HuH-7 (cell line): ENCODE data around the gene HSD3B7.
"Not testable (repeated sequence)": the region's sequence is repeated elsewhere in the genome, so short reads cannot be mapped to it uniquely, and the experiment has no call there.

Experiments used
- DNase-seq: peaks from one replicate; pipeline ENCODE4 v3.0.0; 2011; ENCODE audit warnings: low spot score

The HSD3B7 gene

DNA sequence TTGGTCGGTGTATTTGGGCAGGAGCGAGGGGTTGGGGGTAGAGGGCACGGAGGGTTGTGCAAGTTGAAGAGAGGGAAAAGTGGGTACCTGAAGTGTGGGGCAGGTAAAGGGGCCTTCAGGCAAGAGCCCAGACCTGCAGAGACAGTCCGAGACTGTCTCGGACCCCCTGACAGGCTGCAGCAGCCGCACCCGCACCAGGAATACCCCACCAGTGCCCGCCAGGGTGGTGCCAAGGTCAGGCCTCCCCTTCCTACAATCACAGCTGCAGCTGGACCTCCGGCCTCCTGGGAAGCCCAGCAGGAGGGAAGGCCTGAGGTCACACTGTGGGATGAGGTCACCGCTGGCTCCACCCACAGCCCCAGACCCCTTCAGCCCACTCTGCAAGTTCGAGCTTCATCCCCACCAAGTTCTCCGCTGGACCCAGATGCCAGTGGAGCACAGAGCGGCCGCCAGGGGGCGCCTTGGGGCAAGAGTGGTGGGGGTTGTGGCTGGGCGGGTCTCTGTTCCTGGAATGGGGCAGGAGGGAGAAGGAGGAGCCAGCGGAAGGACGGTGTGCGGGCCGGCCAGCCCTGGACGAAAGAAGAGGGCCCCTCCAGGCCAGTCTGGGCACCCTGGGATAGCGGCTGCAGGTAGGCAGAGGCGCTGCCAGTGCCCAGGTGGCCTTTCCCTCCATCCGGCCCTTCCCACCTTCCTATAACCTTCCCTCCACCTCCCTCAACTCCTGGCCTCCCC, at the start of gene HSD3B7:
Gene HSD3B7, plus strand, starts transcription at position 539 of the 732 bp plus-strand sequence. CDS start 452 bp downstream, outside the sequence.
- peak; percentile 99 for DNase-seq

GRCh38 chr16:30937692-30938091, 47.3 kb upstream of the HSD3B7 start:
- DNase-seq: no peak

GRCh38 chr16:30939571-30939970, 45.4 kb upstream of the HSD3B7 start:
- not testable (repeated sequence) for DNase-seq

- DNase-seq: peak; percentile 83
Measured at GRCh38 chr16:30941600-30942425, 43.2 kb upstream of the HSD3B7 start.

DNA sequence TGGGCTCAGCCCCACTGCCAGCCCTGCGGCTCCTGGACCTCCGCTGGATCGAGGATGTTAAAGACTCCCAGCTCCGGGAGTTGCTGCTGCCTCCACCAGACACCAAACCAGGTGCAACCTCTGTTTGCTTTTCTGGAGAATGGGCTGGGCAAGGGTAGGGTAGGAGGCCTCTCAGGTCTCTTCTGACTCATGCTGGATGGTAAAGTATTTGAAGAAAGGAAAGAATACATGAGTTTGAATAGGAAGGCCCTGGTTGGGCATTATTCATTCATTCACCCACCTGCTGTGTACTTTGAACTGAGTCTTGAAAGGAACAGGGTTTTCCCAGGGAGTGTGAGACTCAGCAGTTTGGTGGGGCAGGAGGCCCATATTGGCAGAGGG, 42.6 kb upstream of the HSD3B7 start:
- DNase-seq: no peak

DNA sequence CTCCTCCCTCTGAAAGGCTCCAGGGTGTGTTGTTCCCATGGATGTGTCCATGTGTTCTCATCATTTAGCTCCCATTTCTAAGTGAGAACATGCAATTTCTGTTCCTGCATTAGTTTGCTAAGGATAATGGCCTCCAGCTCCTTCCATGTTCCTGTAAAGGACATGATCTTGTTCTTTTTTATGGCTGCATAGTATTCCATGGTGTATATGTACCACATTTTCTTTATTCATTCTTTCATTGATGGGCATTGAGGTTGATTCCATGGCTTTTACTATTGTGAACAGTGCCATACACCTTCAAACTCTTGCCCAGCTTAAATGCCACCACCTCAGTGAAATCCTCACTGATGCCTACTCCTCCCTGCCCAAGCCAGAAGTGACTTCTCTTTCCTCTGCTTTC, 40.7 kb upstream of the HSD3B7 start:
- DNase-seq: no peak

DNA sequence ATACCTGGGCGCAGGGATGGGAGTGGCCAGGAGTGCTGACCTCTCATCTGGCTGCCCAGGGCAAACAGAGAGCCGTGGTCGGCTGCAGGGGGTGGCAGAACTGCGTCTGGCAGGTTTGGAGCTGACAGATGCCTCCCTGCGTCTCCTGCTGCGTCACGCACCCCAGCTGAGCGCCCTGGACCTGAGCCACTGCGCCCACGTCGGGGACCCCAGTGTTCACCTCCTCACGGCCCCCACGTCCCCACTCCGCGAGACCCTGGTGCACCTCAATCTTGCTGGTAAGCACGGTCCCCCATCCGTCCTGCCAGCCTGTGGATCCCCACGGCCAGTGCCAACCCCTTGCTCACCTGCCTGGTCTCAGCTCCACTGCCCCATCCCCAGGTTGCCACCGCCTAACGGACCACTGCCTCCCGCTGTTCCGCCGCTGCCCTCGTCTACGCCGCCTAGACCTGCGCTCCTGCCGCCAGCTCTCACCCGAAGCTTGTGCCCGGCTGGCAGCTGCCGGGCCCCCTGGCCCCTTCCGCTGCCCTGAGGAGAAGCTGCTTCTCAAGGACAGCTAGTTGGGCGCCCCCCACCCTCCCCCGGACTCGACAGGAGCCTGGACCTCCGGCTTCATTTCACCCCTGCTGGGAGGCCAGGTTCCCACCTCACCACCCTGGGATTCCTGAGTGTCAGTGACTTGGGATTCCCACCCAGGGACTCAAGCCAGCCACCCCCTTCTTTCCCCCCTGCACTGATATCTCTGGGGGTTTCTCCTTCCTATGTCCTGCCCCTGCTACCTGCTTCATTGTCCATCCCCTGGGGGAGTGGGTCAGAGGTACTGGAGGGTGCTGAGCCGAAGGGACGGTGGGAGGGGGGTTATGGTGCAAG, 38.1 kb upstream of the HSD3B7 start:
- DNase-seq: no peak

- DNase-seq: no peak
Measured at GRCh38 chr16:30947541-30947858, 37.5 kb upstream of the HSD3B7 start.

- no peak for DNase-seq
Measured at GRCh38 chr16:30947859-30948666, 36.9 kb upstream of the HSD3B7 start.

DNA sequence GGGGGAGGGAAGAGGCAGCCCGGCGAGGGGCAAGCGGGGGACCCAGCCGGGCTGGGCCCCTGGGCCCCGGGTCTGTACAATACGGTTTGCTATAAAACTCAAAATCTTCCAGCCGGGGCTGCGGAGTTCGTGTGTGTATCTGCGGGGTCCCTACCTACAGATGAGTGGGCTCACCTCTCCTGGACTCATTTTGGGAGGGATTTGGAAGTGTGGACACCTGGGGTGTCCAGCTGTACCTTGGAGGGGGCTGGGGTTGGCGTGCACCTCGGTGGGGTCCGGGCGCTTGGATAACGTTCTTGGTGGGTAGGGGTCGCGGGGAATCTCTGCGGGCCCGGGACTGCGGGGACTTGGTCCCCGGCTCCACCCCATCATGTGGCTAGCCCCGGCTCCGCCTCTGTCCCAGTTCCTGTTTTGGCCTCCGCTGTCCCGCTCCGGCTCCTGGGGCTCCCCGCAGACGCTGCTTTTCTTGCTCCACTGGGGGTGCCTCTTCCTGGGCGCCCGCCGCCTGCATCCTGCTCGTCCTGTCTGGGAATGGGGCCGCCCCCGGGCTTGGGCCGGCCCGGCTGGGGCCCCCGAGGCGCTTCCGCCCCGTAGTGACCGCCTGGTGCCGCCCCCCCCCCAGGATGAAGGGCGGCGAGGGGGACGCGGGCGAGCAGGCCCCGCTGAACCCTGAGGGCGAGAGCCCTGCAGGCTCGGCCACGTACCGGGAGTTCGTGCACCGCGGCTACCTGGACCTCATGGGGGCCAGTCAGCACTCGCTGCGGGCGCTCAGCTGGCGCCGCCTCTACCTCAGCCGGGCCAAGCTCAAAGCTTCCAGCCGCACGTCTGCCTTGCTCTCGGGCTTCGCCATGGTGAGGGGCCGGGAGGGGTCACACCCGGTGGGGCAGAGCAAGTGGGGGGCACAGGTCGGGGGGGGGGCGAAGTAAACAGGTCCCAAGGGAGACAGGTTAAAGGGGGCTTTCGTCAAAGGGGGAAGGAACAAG, 36.0 kb upstream of the HSD3B7 start, which contains the start of gene ORAI3:
Gene ORAI3, plus strand, starts transcription at position 402 of the 983 bp plus-strand sequence. Its CDS starts 222 bp downstream, at position 624.
- no peak for DNase-seq

- peak; percentile 71 for DNase-seq
Measured at GRCh38 chr16:30949650-30950515, 35.1 kb upstream of the HSD3B7 start.

DNA sequence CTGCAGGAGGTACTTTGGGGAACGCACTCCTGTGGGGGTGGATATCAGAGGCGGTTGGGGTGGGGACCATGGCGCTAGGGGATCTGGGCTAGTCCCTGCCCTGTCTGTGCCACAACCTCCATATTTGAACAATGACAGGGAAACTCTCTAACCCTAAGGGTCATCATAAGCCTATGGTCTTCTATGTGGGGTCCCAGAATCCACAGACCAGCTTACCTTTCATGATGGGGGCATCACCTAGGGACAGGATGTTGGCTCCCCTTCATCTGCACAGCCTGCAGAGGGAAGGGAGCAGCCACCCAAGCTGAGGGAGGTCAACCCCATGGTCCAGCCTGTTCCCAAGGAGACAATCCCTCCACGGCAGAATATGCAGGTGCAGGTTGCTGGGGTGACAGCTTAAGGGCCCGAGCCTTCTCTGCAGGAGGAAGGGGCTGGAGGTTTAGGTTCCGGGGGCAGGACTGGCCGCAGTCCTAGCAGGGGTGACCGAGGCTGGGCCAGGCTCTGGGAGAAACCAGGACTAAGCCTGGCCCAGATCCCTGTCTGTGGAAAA, 34.4 kb upstream of the HSD3B7 start:
- DNase-seq: no peak

- DNase-seq: no peak
Measured at GRCh38 chr16:30951193-30951592, 33.8 kb upstream of the HSD3B7 start.

GRCh38 chr16:30951750-30952149, 33.3 kb upstream of the HSD3B7 start:
- no peak for DNase-seq

DNA sequence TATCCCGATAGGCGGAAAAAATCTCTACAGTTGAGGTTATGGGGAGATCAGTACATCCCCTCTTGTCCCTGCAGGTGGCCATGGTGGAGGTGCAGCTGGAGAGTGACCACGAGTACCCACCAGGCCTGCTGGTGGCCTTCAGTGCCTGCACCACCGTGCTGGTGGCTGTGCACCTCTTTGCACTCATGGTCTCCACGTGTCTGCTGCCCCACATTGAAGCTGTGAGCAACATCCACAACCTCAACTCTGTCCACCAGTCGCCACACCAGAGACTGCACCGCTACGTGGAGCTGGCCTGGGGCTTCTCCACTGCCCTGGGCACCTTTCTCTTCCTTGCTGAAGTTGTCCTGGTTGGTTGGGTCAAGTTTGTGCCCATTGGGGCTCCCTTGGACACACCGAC, 31.9 kb upstream of the HSD3B7 start:
- no peak for DNase-seq

DNA sequence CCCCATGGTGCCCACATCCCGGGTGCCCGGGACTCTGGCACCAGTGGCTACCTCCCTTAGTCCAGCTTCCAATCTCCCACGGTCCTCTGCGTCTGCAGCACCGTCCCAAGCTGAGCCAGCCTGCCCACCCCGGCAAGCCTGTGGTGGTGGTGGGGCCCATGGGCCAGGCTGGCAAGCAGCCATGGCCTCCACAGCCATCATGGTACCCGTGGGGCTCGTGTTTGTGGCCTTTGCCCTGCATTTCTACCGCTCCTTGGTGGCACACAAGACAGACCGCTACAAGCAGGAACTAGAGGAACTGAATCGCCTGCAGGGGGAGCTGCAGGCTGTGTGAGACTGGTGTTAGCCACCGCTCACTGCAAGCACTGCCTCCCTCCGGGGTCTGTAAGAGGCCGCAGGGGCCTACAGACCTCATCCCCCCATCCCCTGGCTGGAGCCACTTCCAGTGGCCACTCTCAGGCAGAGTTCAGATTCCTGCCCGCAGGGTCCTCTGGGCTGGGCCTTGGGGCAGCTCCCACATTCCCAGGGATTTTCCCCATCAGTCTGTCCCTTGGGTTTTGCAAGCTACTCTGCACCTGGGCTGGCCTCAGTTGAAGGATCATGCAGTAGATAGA, 31.4 kb upstream of the HSD3B7 start:
- peak; percentile 76 for DNase-seq

DNA sequence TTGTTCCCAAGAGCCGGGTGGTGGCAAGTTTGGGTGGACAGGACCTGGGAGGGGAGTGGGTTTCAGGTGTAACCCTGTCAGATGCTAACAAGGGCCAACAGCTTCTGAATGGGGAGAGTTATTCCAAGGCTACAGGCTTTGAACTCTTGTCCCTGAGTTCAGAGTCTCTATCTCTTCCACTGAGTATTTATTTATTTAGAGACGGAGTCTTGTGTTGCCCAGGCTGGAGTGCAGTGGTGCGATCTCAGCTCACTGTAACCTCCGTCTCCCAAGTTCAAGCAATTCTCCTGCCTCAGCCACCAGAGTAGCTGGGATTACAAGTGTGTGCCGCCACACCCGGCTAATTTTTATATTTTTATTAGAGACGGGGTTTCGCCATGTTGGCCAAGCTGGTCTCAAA, 30.0 kb upstream of the HSD3B7 start:
- DNase-seq: no peak

GRCh38 chr16:30956601-30957455, 28.2 kb upstream of the HSD3B7 start:
- DNase-seq: peak; percentile 86
